Activated CD4-positive, alpha-beta memory T cell treated with anti-CD3 and anti-CD28 coated beads, Interleukin-2, amount 10 ng/mL, durations not matched to agents 7 days and 5 days (primary cell): ENCODE measurements around the gene PHACTR1. TPM values are rescaled to one million over a fixed set of nuclear protein-coding genes. Genes with fewer than 3 reads are reported as not detected.

ENCODE experiments used
- CTCF ChIA-PET: fragments of 350-600 bp; sonication (Branson Sonifier 250); formaldehyde crosslinking; loops from one replicate; lab custom pipeline; 2021; ENCODE audit warnings: antibody characterized with exemption, inconsistent platforms; lab: Charles Lee
- POLR2A ChIA-PET: fragments of 350-600 bp; sonication (Branson Sonifier 250); formaldehyde crosslinking; loops from one replicate; lab custom pipeline; 2021; ENCODE audit warnings: antibody characterized with exemption; lab: Charles Lee
- DNase-seq: peaks from one replicate; pipeline ENCODE4 v3.0.0-alpha.2; 2020
- H3K27ac Mint-ChIP-seq: one replicate; pipeline ENCODE4 v1.8.0; 2021; ENCODE audit warnings: mild to moderate bottlenecking, mixed read lengths
- H3K27me3 Mint-ChIP-seq: one replicate; pipeline ENCODE4 v1.8.0; 2021; ENCODE audit warnings: mixed read lengths
- H3K36me3 Mint-ChIP-seq: one replicate; pipeline ENCODE4 v1.8.0; 2021; ENCODE audit warnings: low read depth, mixed read lengths
- H3K4me1 Mint-ChIP-seq: one replicate; pipeline ENCODE4 v1.8.0; 2021; ENCODE audit warnings: mixed read lengths
- H3K4me3 Mint-ChIP-seq: one replicate; pipeline ENCODE4 v1.8.0; 2021; ENCODE audit warnings: mild to moderate bottlenecking, mixed read lengths
- H3K9me3 Mint-ChIP-seq: one replicate; pipeline ENCODE4 v1.8.0; 2021; ENCODE audit warnings: mixed read lengths
- total RNA-seq, 2 experiments: library from RNA; stranded (reverse); gene quantifications; one replicate each; pipeline ENCODE4 v1.2.3, GENCODE V29; 2021

The PHACTR1 gene
- total RNA-seq, 2 experiments from 2014 or later = 0.33 to 0.53 TPM

GRCh38 chr6:12851123-12851695 lies 134.6 kb downstream of the PHACTR1 start:
- POLR2A ChIA-PET = no interaction called here
- H3K36me3 Mint-ChIP-seq = no peaks in the 10 kb centered on the region

GRCh38 chr6:12861603-12862002 lies 145.0 kb downstream of the PHACTR1 start:
- Mint-ChIP-seq H3K9me3 (no peaks in the 10 kb centered on the region), H3K27ac (no peak overlapping the region), H3K36me3 (no peaks in the 10 kb centered on the region), H3K4me1 (no peaks in the 10 kb centered on the region), H3K27me3 (no peaks in the 10 kb centered on the region), H3K4me3 (no peak overlapping the region)
- ChIA-PET POLR2A (no interaction called here), CTCF (no interaction called here)
- DNase-seq = no peak

More at GRCh38 chr6:12851123-12851695, 134.6 kb downstream of the PHACTR1 start:
- Mint-ChIP-seq H3K4me3 (no peak overlapping the region), H3K27me3 (no peaks in the 10 kb centered on the region), H3K27ac (no peak overlapping the region), H3K4me1 (no peaks in the 10 kb centered on the region), H3K9me3 (no peaks in the 10 kb centered on the region)
- DNase-seq = no peak
- CTCF ChIA-PET = no interaction called here

DNA sequence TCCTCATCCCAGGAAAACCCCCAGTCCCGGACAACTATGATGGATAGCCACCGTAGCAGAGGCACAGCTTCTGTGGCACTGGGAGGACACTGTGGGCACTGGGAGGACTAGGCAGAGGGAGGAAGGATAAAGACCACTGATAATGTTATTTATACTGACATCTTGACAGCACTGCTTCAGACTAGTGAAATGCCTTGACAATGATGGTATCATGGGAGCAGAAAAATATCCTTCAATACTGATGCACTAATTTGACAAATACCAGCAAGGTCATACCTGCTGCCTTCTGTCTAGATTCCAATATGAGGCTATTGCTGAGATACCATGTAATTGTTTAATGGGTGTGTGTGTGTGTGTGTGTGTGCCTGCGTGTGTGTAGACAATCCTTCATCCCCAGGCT lies 148.6 kb downstream of the PHACTR1 start:
- Mint-ChIP-seq H3K4me1 (no peaks in the 10 kb centered on the region), H3K9me3 (no peaks in the 10 kb centered on the region), H3K27ac (no peak overlapping the region), H3K36me3 (no peaks in the 10 kb centered on the region), H3K27me3 (no peaks in the 10 kb centered on the region), H3K4me3 (no peak overlapping the region)
- DNase-seq = no peak
- ChIA-PET POLR2A (no interaction called here), CTCF (interaction anchor here (1.4 kb wide), 1 partner anchor 22 kb away, joined by 3 read pairs; no protein-coding TSS in a partner anchor)

DNA sequence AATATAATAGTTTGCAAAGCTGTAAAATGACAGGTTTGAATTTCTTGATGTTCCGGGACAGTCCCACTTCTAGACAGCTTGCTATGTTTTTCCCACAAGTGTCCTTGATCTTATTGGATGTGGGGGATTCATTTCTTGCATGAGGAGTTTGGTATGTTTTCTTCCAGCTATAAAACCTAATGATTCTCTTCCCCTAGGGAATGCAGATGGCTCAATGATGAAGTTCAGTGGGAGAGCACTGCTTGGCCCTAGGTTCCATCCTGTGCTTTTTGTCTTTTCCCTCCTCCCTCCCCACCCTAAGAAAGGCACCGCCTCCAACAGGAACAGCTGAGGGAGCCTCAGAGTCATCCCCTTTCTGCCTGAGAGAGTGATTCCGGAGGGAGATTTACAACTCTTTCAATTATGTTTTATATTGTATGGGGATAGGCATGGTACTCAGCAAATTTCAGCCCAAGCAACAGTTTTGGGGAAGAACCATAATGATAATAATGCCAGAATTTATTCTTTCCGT lies 149.2 kb downstream of the PHACTR1 start:
- CTCF ChIA-PET = interaction anchor here (1.4 kb wide), 1 partner anchor 22 kb away, joined by 3 read pairs; no protein-coding TSS in a partner anchor

GRCh38 chr6:12866422-12867029 lies 150.0 kb downstream of the PHACTR1 start:
- peaks cover 3% of the 10 kb centered on the region for H3K27me3 Mint-ChIP-seq
- CTCF ChIA-PET = no interaction called here
- POLR2A ChIA-PET = no interaction called here
- H3K4me1 Mint-ChIP-seq = no peaks in the 10 kb centered on the region
- no peak overlapping the region for H3K4me3 Mint-ChIP-seq
- no peaks in the 10 kb centered on the region for H3K9me3 Mint-ChIP-seq
- DNase-seq = no peak
- no peak overlapping the region for H3K27ac Mint-ChIP-seq
- no peaks in the 10 kb centered on the region for H3K36me3 Mint-ChIP-seq

More for the DNA sequence above, 149.2 kb downstream of the PHACTR1 start:
- POLR2A ChIA-PET = no interaction called here
- Mint-ChIP-seq H3K36me3 (no peaks in the 10 kb centered on the region), H3K9me3 (no peaks in the 10 kb centered on the region), H3K4me1 (no peaks in the 10 kb centered on the region), H3K27ac (no peak overlapping the region), H3K27me3 (no peaks in the 10 kb centered on the region), H3K4me3 (no peak overlapping the region)
- DNase-seq = no peak

DNA sequence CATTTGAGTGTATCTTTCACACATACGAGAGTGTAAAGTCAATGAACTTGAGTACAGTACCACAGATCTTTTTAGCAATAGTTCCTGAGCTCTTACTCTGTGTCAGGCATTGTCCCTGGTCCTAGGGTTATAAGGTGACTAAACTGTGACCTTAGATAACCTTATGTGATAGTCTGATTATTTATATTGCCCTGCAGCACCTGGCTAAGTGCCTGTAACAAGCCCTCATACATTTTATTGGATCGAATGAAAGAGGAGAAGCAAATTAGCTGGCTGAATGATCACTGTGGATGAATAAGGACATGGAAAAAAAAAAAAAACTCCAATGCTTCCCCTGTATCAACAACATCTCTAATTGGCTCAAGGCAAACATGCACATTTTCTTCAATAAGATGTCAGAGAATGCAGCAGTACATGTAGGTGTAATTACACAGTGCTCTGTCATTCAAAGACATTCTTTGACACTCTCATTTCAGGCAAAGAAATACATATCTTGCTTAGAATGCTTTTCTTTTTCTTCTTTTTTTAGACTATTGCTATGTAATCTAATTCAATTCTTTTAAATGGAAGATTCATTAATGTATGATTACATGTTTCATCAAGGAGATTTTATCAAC lies 153.4 kb downstream of the PHACTR1 start:
- no peaks in the 10 kb centered on the region for H3K36me3 Mint-ChIP-seq
- no peaks in the 10 kb centered on the region for H3K9me3 Mint-ChIP-seq
- ChIA-PET POLR2A (no interaction called here), CTCF (no interaction called here)
- no peak for DNase-seq
- no peak overlapping the region for H3K27ac Mint-ChIP-seq
- peaks cover 7% of the 10 kb centered on the region for H3K27me3 Mint-ChIP-seq
- H3K4me3 Mint-ChIP-seq = no peak overlapping the region
- no peaks in the 10 kb centered on the region for H3K4me1 Mint-ChIP-seq

DNA sequence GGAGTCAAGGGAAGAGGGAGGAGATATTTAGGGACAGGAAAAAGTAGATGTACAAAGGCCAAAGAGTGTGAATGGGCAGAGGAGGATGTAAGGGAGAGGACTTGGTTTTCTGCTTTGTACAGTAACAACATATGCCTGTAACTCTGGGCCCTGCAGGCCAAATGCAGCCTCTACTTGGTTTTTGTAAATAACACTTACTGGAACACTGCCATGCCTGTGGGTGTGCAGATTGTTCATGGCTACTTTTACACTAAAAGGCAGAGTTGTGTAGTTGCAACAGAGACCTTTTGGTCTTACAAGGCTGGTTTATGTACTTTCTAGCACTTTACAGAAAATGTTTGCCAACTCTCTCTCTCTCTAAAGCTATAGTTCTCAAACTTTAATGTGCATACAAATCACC lies 157.1 kb downstream of the PHACTR1 start:
- Mint-ChIP-seq H3K9me3 (no peaks in the 10 kb centered on the region), H3K4me3 (no peak overlapping the region), H3K27ac (no peak overlapping the region), H3K27me3 (peaks cover 7% of the 10 kb centered on the region), H3K4me1 (no peaks in the 10 kb centered on the region), H3K36me3 (no peaks in the 10 kb centered on the region)
- ChIA-PET POLR2A (no interaction called here), CTCF (no interaction called here)
- no peak for DNase-seq

GRCh38 chr6:12875051-12875450 lies 158.5 kb downstream of the PHACTR1 start:
- DNase-seq = no peak
- H3K27ac Mint-ChIP-seq = no peak overlapping the region
- no peak overlapping the region for H3K4me3 Mint-ChIP-seq
- CTCF ChIA-PET = no interaction called here
- H3K9me3 Mint-ChIP-seq = no peaks in the 10 kb centered on the region
- no peaks in the 10 kb centered on the region for H3K36me3 Mint-ChIP-seq
- H3K27me3 Mint-ChIP-seq = peaks cover 7% of the 10 kb centered on the region
- POLR2A ChIA-PET = interaction anchor here (1.0 kb wide), 1 partner anchor 38 kb away, joined by 3 read pairs; no protein-coding TSS in a partner anchor
- H3K4me1 Mint-ChIP-seq = no peaks in the 10 kb centered on the region

GRCh38 chr6:12878741-12879140 lies 162.2 kb downstream of the PHACTR1 start:
- Mint-ChIP-seq H3K27ac (no peak overlapping the region), H3K27me3 (peaks cover 2% of the 10 kb centered on the region), H3K4me3 (no peak overlapping the region), H3K9me3 (no peaks in the 10 kb centered on the region), H3K36me3 (no peaks in the 10 kb centered on the region), H3K4me1 (no peaks in the 10 kb centered on the region)
- no peak for DNase-seq
- POLR2A ChIA-PET = no interaction called here
- CTCF ChIA-PET = interaction anchor here (1.4 kb wide), 1 partner anchor 15 kb away, joined by 5 read pairs; no protein-coding TSS in a partner anchor

GRCh38 chr6:12882761-12883290 lies 166.3 kb downstream of the PHACTR1 start:
- Mint-ChIP-seq H3K9me3 (no peaks in the 10 kb centered on the region), H3K27me3 (peaks cover 3% of the 10 kb centered on the region), H3K4me1 (no peaks in the 10 kb centered on the region), H3K4me3 (no peak overlapping the region), H3K36me3 (no peaks in the 10 kb centered on the region), H3K27ac (no peak overlapping the region)
- CTCF ChIA-PET = interaction anchor here (1.9 kb wide), 1 partner anchor 9 kb away, joined by 7 read pairs; no protein-coding TSS in a partner anchor
- DNase-seq = no peak
- POLR2A ChIA-PET = no interaction called here

- Mint-ChIP-seq H3K4me3 (no peak overlapping the region), H3K36me3 (no peaks in the 10 kb centered on the region), H3K9me3 (no peaks in the 10 kb centered on the region), H3K4me1 (no peaks in the 10 kb centered on the region), H3K27me3 (peaks cover 3% of the 10 kb centered on the region), H3K27ac (no peak overlapping the region)
- CTCF ChIA-PET = no interaction called here
- POLR2A ChIA-PET = no interaction called here
- no peak for DNase-seq
These were observed 168.4 kb downstream of the PHACTR1 start for GRCh38 chr6:12884983-12885382.

GRCh38 chr6:12886961-12887775 lies 170.6 kb downstream of the PHACTR1 start:
- Mint-ChIP-seq H3K27ac (no peak overlapping the region), H3K4me1 (no peaks in the 10 kb centered on the region), H3K36me3 (no peaks in the 10 kb centered on the region), H3K4me3 (no peak overlapping the region), H3K9me3 (peaks cover 9% of the 10 kb centered on the region), H3K27me3 (peaks cover 9% of the 10 kb centered on the region)
- ChIA-PET POLR2A (no interaction called here), CTCF (interaction anchor here (1.1 kb wide), 1 partner anchor 13 kb away, joined by 4 read pairs; no protein-coding TSS in a partner anchor)
- no peak for DNase-seq
